Calu3 (cell line): ENCODE measurements around the gene NR3C1. TPM values are rescaled to one million over a fixed set of nuclear protein-coding genes. Genes with fewer than 3 reads are reported as not detected.

Experiments
- BruUV-seq: library from RNA; stranded (reverse); fragments of 400-500 nt; replicated peaks from 2 replicates; lab custom pipeline; 2021; lab: Mats Ljungman, UMichigan
- CTCF ChIA-PET: fragments of 300-600 bp; sonication (Branson Sonifier 250); formaldehyde crosslinking; loops from one replicate; lab custom pipeline; 2022; ENCODE audit warnings: antibody characterized with exemption; lab: Charles Lee
- DNase-seq: peaks from one replicate; pipeline ENCODE4 v3.0.0; 2022
- H3K27ac Mint-ChIP-seq: one replicate; pipeline ENCODE4 v1.8.0; 2022; ENCODE audit warnings: mixed read lengths; ENCODE audit not compliant: unreplicated experiment
- H3K27me3 Mint-ChIP-seq: one replicate; pipeline ENCODE4 v1.8.0; 2022; ENCODE audit warnings: mixed read lengths; ENCODE audit not compliant: unreplicated experiment
- H3K36me3 Mint-ChIP-seq: one replicate; pipeline ENCODE4 v1.8.0; 2022; ENCODE audit warnings: mild to moderate bottlenecking, moderate library complexity, mixed read lengths; ENCODE audit not compliant: insufficient read depth, unreplicated experiment
- H3K4me1 Mint-ChIP-seq: one replicate; pipeline ENCODE4 v1.8.0; 2022; ENCODE audit warnings: mild to moderate bottlenecking, low read depth, mixed read lengths; ENCODE audit not compliant: unreplicated experiment
- H3K4me3 Mint-ChIP-seq: one replicate; pipeline ENCODE4 v1.8.0; 2022; ENCODE audit warnings: mild to moderate bottlenecking, low read depth, moderate library complexity, mixed read lengths; ENCODE audit not compliant: unreplicated experiment
- H3K9me3 Mint-ChIP-seq: one replicate; pipeline ENCODE4 v1.8.0; 2022; ENCODE audit warnings: low read depth, mixed read lengths; ENCODE audit not compliant: unreplicated experiment
- intact Hi-C: fragments of 100-400 bp; cut with micrococcal nuclease; formaldehyde crosslinking; loops from one replicate; pipeline ENCODE4 v1.10.0; 2022; ENCODE audit not compliant: unreplicated experiment
- total RNA-seq: library from RNA; stranded (reverse); gene quantifications from 2 replicates; pipeline ENCODE4 v1.2.3, GENCODE V29; 2022
- TF ChIP-seq, protein P1 (sequence below): fragments of 200-600 bp; IDR thresholded peaks from one replicate; pipeline ENCODE4 v1.8.0; 2022; ENCODE audit warnings: antibody characterized with exemption; ENCODE audit not compliant: unreplicated experiment

Gene NR3C1
- total RNA-seq, 1 experiment from 2014 or later: 63.1 TPM

DNA sequence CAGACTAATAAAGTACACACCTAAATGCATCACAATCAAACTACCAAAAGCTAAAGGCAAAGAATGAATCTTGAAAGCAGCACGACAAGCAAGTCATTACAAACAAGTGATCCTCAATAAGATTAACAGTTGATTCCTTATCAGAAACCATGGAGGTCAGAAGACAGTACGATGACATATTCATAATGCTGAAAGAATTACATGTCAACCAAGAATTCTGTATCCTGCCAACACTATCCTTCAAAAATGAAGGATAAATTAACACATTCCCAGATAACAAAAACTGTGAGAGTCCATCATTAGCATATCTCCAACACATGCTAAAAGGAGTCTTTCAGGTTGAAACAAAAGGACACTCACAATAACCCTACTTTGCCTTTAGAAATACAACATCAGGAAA, 39.4 kb downstream of the NR3C1 start:
- Mint-ChIP-seq H3K4me1 (peaks cover 33% of the 10 kb centered on the region), H3K27me3 (no peaks in the 10 kb centered on the region), H3K9me3 (no peaks in the 10 kb centered on the region), H3K27ac (no peak overlapping the region), H3K36me3 (peaks cover 5% of the 10 kb centered on the region), H3K4me3 (no peak overlapping the region)
- intact Hi-C loops: no loop called here
- DNase-seq: no peak
- BruUV-seq: no TSS peak
- TF ChIP-seq, protein P1, sequence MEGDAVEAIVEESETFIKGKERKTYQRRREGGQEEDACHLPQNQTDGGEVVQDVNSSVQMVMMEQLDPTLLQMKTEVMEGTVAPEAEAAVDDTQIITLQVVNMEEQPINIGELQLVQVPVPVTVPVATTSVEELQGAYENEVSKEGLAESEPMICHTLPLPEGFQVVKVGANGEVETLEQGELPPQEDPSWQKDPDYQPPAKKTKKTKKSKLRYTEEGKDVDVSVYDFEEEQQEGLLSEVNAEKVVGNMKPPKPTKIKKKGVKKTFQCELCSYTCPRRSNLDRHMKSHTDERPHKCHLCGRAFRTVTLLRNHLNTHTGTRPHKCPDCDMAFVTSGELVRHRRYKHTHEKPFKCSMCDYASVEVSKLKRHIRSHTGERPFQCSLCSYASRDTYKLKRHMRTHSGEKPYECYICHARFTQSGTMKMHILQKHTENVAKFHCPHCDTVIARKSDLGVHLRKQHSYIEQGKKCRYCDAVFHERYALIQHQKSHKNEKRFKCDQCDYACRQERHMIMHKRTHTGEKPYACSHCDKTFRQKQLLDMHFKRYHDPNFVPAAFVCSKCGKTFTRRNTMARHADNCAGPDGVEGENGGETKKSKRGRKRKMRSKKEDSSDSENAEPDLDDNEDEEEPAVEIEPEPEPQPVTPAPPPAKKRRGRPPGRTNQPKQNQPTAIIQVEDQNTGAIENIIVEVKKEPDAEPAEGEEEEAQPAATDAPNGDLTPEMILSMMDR: no peak
- CTCF ChIA-PET: no interaction called here

DNA sequence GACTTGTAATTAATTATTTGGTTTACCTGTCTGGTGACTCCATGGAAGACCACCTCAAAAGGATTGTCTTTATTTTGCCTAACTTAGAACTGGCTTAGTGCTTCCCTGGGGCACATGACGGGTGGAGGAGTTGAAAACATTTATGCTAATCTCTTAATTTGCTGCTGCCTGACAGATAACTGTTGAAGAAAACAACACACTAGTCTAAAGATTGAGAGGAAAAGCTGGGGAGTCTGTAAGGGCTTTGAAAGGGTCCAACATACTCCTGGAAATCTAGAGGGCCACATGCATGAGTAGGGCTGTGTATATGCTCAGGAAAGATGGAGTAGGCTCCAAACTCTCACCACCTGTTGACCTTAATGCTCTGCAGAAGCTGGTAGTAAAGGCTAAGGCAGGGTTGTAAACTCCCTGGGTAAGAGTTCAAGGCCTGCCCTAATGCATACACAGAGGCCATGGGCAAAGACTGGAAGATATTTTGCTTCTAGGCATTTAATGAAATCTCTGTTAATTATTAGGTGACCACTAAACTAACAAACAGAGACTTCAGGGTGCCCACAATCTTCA, 40.7 kb downstream of the NR3C1 start:
- H3K4me1 Mint-ChIP-seq: peaks cover 40% of the 10 kb centered on the region
- no TSS peak for BruUV-seq

DNA sequence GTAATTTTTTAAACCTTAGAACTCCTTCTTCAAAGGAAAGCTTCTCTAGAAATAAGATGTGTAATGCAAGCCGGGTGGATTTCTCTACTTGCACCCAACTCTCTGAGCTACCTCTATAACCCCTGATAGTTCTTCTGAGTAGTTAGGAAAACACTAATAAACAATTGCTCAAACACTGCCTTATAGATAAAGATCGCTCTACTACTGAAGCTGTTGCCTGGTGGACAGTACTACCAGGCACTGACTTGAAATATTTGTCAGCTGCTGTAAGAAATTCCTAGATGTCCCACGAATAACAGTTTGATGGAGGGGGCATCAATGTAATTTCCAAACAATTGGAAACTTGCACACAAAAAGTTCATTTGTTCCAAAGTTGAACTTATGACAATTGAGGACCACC, 42.0 kb downstream of the NR3C1 start:
- H3K4me3 Mint-ChIP-seq: no peak overlapping the region
- no TSS peak for BruUV-seq
- CTCF ChIA-PET: interaction anchor here (0.8 to 0.9 kb wide), 2 partner anchors 15 to 179 kb away, joined by 4 to 6 read pairs; no protein-coding TSS in a partner anchor
- no peak overlapping the region for H3K27ac Mint-ChIP-seq
- intact Hi-C loops: no loop called here
- no peak for DNase-seq
- H3K36me3 Mint-ChIP-seq: peaks cover 2% of the 10 kb centered on the region
- TF ChIP-seq, protein P1: no peak
- H3K4me1 Mint-ChIP-seq: peaks cover 45% of the 10 kb centered on the region
- H3K27me3 Mint-ChIP-seq: no peaks in the 10 kb centered on the region
- no peaks in the 10 kb centered on the region for H3K9me3 Mint-ChIP-seq

More for the DNA sequence above, 40.7 kb downstream of the NR3C1 start:
- DNase-seq: no peak
- H3K36me3 Mint-ChIP-seq: peaks cover 5% of the 10 kb centered on the region
- H3K4me3 Mint-ChIP-seq: no peak overlapping the region
- no peaks in the 10 kb centered on the region for H3K27me3 Mint-ChIP-seq
- CTCF ChIA-PET: no interaction called here
- TF ChIP-seq, protein P1: no peak
- intact Hi-C loops: no loop called here
- no peak overlapping the region for H3K27ac Mint-ChIP-seq
- H3K9me3 Mint-ChIP-seq: no peaks in the 10 kb centered on the region

GRCh38 chr5:143360755-143361154, 42.7 kb downstream of the NR3C1 start:
- no TSS peak for BruUV-seq
- peaks cover 49% of the 10 kb centered on the region for H3K4me1 Mint-ChIP-seq
- no peak overlapping the region for H3K4me3 Mint-ChIP-seq
- TF ChIP-seq, protein P1: no peak
- no peaks in the 10 kb centered on the region for H3K9me3 Mint-ChIP-seq
- H3K36me3 Mint-ChIP-seq: peaks cover 5% of the 10 kb centered on the region
- intact Hi-C loops: no loop called here
- H3K27me3 Mint-ChIP-seq: no peaks in the 10 kb centered on the region
- no peak overlapping the region for H3K27ac Mint-ChIP-seq
- no peak for DNase-seq
- CTCF ChIA-PET: interaction anchor here (0.8 to 0.9 kb wide), 2 partner anchors 16 to 178 kb away, joined by 4 to 6 read pairs; no protein-coding TSS in a partner anchor
